Stimulated activated CD4-positive, alpha-beta T cell treated with anti-CD3 and anti-CD28 coated beads, Interleukin-1b, Interleukin-23, amount 100 ng/mL, for 24 hours (primary cell): ENCODE results near the gene PCDHB16.
"Not testable (repeated sequence)": the region's sequence is repeated elsewhere in the genome, so short reads cannot be mapped to it uniquely, and the experiment has no call there.

ENCODE experiments used
- DNase-seq, 4 experiments: peaks; one replicate each; pipeline ENCODE4 v3.0.0-alpha.2; 2020; ENCODE audit warnings: low read depth in 4 of 4, low spot score in 1 of 4

PCDHB16 gene

GRCh38 chr5:141182248-141182647 is at the start of gene PCDHB16:
TSS of gene PCDHB16 (plus strand) at chr5:141182387. CDS start at chr5:141182560, 173 bp downstream.
- no peak for DNase-seq

- no peak for DNase-seq
Measured at GRCh38 chr5:141135030-141135717, 47.0 kb upstream of the PCDHB16 start, which contains the start of gene PCDHB5. TSS of gene PCDHB5 (plus strand) at chr5:141135206. CDS start at chr5:141135435, 229 bp downstream.

GRCh38 chr5:141135718-141136266 is 46.4 kb upstream of the PCDHB16 start:
- DNase-seq, result no peak

GRCh38 chr5:141137346-141137745 is 44.8 kb upstream of the PCDHB16 start:
- DNase-seq, result not testable (repeated sequence)

- no peak for DNase-seq
Measured at GRCh38 chr5:141149812-141150211, 32.4 kb upstream of the PCDHB16 start, which contains the start of gene PCDHB6. TSS of gene PCDHB6 (plus strand) at chr5:141150057. CDS start at chr5:141150258, 201 bp downstream.

GRCh38 chr5:141150224-141150992 is 31.8 kb upstream of the PCDHB16 start:
- no peak for DNase-seq

GRCh38 chr5:141150993-141151325 is 31.2 kb upstream of the PCDHB16 start:
- DNase-seq, result no peak

- DNase-seq, result not testable (repeated sequence)
Measured at GRCh38 chr5:141151632-141152031, 30.6 kb upstream of the PCDHB16 start.

GRCh38 chr5:141152096-141152495 is 30.1 kb upstream of the PCDHB16 start:
- DNase-seq, result not testable (repeated sequence)

- DNase-seq, result no peak
Measured at GRCh38 chr5:141155540-141156374, 26.4 kb upstream of the PCDHB16 start.

GRCh38 chr5:141157356-141157755 is 24.8 kb upstream of the PCDHB16 start:
- DNase-seq, result not testable (repeated sequence)

- not testable (repeated sequence) for DNase-seq
Measured at GRCh38 chr5:141157901-141158300, 24.3 kb upstream of the PCDHB16 start.

- no peak for DNase-seq
Measured at GRCh38 chr5:141172381-141173204, 9.6 kb upstream of the PCDHB16 start, which contains the start of gene PCDHB7. TSS of gene PCDHB7 (plus strand) at chr5:141172644. CDS start at chr5:141172836, 192 bp downstream.

GRCh38 chr5:141174291-141175104 is 7.7 kb upstream of the PCDHB16 start:
- not testable (repeated sequence) for DNase-seq

GRCh38 chr5:141175933-141176332 is 6.3 kb upstream of the PCDHB16 start:
- no peak for DNase-seq

- DNase-seq, result not testable (repeated sequence)
Measured at GRCh38 chr5:141177577-141178191, 4.5 kb upstream of the PCDHB16 start, which contains the start of gene PCDHB8. TSS of gene PCDHB8 (plus strand) at chr5:141177790. CDS start at chr5:141178035, 245 bp downstream.

- not testable (repeated sequence) for DNase-seq
Measured at GRCh38 chr5:141179371-141179770, 2.8 kb upstream of the PCDHB16 start.

GRCh38 chr5:141179876-141180275 is 2.3 kb upstream of the PCDHB16 start:
- DNase-seq, result not testable (repeated sequence)

GRCh38 chr5:141180313-141180712 is 1.9 kb upstream of the PCDHB16 start:
- no peak for DNase-seq
